MCF 10A (cell line): Measurements from ENCODE around the gene TKFC. TPM values are rescaled to one million over a fixed set of nuclear protein-coding genes. Genes with fewer than 3 reads are reported as not detected.
A peak's percentile ranks its signal among the peaks of the same experiment; 100 is the strongest.
"Not testable (repeated sequence)": the region's sequence is repeated elsewhere in the genome, so short reads cannot be mapped to it uniquely, and the experiment has no call there.

Experiments used
- BruUV-seq: library from RNA; stranded (reverse); fragments of 400-500 nt; replicated peaks from 2 replicates; lab custom pipeline; 2021; lab: Mats Ljungman, UMichigan
- CTCF ChIA-PET: fragments of 300-600 bp; sonication (Branson Sonifier 250); formaldehyde crosslinking; extraction: SDS; loops from one replicate; lab custom pipeline; 2021; ENCODE audit warnings: antibody characterized with exemption, inconsistent platforms; lab: Yijun Ruan, JAX
- POLR2A ChIA-PET: fragments of 300-600, 350-650 bp; sonication (Branson Sonifier 250); formaldehyde crosslinking; extraction: SDS; loops from one replicate; lab custom pipeline; 2020; ENCODE audit warnings: antibody characterized with exemption, inconsistent platforms; lab: Yijun Ruan, JAX
- DNase-seq: peaks from one replicate; pipeline ENCODE4 v3.0.0-alpha.2; 2018; ENCODE audit not compliant: unreplicated experiment
- H3K27ac Mint-ChIP-seq: one replicate; pipeline ENCODE4 v1.8.0; 2022; ENCODE audit warnings: mild to moderate bottlenecking, low read depth, mixed read lengths; ENCODE audit not compliant: unreplicated experiment
- H3K27me3 Mint-ChIP-seq: one replicate; pipeline ENCODE4 v1.8.0; 2022; ENCODE audit warnings: mixed read lengths; ENCODE audit not compliant: insufficient read depth, unreplicated experiment
- H3K36me3 Mint-ChIP-seq: one replicate; pipeline ENCODE4 v1.8.0; 2022; ENCODE audit warnings: mild to moderate bottlenecking, moderate library complexity, mixed read lengths; ENCODE audit not compliant: insufficient read depth, unreplicated experiment
- H3K4me1 Mint-ChIP-seq: one replicate; pipeline ENCODE4 v1.8.0; 2022; ENCODE audit warnings: mixed read lengths; ENCODE audit not compliant: insufficient read depth, unreplicated experiment
- H3K4me3 Mint-ChIP-seq: one replicate; pipeline ENCODE4 v1.8.0; 2022; ENCODE audit warnings: mild to moderate bottlenecking, moderate library complexity, mixed read lengths; ENCODE audit not compliant: unreplicated experiment
- H3K9me3 Mint-ChIP-seq: one replicate; pipeline ENCODE4 v1.8.0; 2022; ENCODE audit warnings: mixed read lengths; ENCODE audit not compliant: unreplicated experiment
- intact Hi-C: fragments of 100-400 bp; cut with micrococcal nuclease; formaldehyde crosslinking; loops from 2 replicates; pipeline ENCODE4 v1.14.1; 2022
- total RNA-seq: library from RNA; stranded (reverse); gene quantifications from 2 replicates; pipeline ENCODE4 v1.2.3, GENCODE V29; 2022
- TF ChIP-seq, protein P1 (sequence below): fragments of 200-600 bp; IDR thresholded peaks from one replicate; pipeline ENCODE4 v1.8.0; 2022; ENCODE audit warnings: antibody characterized with exemption, mild to moderate bottlenecking; ENCODE audit not compliant: unreplicated experiment

TKFC gene
- total RNA-seq, 1 experiment from 2014 or later: 93.7 TPM

DNA sequence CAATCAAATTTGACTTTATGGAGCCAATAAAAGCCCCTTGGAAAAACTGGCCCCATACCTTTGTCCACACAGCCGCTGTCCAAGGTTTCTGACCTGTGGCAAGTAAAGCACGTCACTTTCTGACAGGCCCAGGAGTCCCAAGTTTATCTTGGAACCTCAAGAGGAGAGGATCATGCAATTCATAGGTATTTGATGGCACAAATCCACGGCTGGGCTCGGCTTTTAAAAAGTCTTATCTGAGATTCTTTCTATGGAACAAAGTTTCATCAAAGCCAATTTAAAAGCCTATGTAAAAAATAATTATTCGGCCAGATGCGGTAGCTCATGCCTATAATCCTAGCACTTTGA, 42.7 kb downstream of the TKFC start:
- Mint-ChIP-seq H3K4me3 (no peak overlapping the region), H3K27me3 (no peaks in the 10 kb centered on the region), H3K9me3 (no peaks in the 10 kb centered on the region), H3K27ac (no peak overlapping the region), H3K4me1 (peaks cover 13% of the 10 kb centered on the region), H3K36me3 (peaks cover 12% of the 10 kb centered on the region)
- TF ChIP-seq, protein P1, sequence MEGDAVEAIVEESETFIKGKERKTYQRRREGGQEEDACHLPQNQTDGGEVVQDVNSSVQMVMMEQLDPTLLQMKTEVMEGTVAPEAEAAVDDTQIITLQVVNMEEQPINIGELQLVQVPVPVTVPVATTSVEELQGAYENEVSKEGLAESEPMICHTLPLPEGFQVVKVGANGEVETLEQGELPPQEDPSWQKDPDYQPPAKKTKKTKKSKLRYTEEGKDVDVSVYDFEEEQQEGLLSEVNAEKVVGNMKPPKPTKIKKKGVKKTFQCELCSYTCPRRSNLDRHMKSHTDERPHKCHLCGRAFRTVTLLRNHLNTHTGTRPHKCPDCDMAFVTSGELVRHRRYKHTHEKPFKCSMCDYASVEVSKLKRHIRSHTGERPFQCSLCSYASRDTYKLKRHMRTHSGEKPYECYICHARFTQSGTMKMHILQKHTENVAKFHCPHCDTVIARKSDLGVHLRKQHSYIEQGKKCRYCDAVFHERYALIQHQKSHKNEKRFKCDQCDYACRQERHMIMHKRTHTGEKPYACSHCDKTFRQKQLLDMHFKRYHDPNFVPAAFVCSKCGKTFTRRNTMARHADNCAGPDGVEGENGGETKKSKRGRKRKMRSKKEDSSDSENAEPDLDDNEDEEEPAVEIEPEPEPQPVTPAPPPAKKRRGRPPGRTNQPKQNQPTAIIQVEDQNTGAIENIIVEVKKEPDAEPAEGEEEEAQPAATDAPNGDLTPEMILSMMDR: no peak
- intact Hi-C loops: no loop called here
- ChIA-PET POLR2A (interaction anchor here (0.7 to 15.7 kb wide), 7 partner anchors 9 to 54 kb away, joined by 3 to 429 read pairs (median 7); partner anchors contain the start of genes CYB561A3 and TMEM138), CTCF (interaction anchor here (0.6 to 3.2 kb wide), 5 partner anchors 10 to 263 kb away, joined by 3 to 24 read pairs (median 3); no protein-coding TSS in a partner anchor)
- no TSS peak for BruUV-seq
- no peak for DNase-seq

DNA sequence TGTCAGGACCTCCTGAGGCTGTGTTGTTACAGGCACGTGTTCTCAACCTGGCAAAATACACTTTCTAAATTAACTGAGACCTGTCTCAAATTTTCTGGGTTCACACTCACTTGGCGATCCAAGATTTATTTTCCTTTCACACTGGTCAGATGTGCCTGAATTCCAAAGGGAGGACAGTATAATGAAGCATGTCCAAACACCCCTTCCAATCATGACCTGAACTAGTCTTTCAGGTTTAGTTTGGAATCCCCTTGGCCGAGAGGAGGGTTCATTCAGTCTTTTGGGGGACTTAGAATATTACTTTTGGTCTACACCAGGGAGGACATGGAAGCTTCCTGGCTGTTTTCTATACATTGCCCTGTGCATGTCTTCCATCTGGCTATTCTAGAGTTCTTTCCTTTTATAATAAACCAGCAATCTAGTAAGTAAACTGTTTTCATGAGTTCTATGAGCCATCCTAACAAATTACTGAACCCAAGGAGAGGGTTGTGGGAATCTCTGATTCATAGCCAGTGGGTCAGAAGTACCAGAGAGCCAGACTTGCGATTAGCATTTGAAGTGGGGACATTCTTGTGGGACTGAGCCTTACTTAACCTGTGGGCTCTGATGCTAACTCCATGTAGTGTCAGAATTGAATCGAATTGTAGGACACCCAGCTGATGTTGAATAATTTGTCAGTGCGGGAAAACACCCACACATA, 44.6 kb downstream of the TKFC start:
- no peaks in the 10 kb centered on the region for H3K27me3 Mint-ChIP-seq
- DNase-seq: no peak
- intact Hi-C loops: loop anchor here (1.0 kb wide), 1 partner anchor 15 kb away; the partner anchor contains the start of gene TMEM138
- H3K9me3 Mint-ChIP-seq: no peaks in the 10 kb centered on the region
- ChIA-PET POLR2A (interaction anchor here (1.7 to 15.7 kb wide), 4 partner anchors 12 to 46 kb away, joined by 7 to 429 read pairs (median 118); partner anchors contain the start of genes CYB561A3, DDB1, TKFC and TMEM138), CTCF (interaction anchor here (0.6 to 1.0 kb wide), 2 partner anchors 41 to 43 kb away, joined by 3 to 5 read pairs; no protein-coding TSS in a partner anchor)
- H3K4me3 Mint-ChIP-seq: no peak overlapping the region
- H3K27ac Mint-ChIP-seq: peak overlapping the region; percentile 86
- H3K36me3 Mint-ChIP-seq: peaks cover 6% of the 10 kb centered on the region
- H3K4me1 Mint-ChIP-seq: peaks cover 13% of the 10 kb centered on the region
- no TSS peak for BruUV-seq
- TF ChIP-seq, protein P1: no peak

DNA sequence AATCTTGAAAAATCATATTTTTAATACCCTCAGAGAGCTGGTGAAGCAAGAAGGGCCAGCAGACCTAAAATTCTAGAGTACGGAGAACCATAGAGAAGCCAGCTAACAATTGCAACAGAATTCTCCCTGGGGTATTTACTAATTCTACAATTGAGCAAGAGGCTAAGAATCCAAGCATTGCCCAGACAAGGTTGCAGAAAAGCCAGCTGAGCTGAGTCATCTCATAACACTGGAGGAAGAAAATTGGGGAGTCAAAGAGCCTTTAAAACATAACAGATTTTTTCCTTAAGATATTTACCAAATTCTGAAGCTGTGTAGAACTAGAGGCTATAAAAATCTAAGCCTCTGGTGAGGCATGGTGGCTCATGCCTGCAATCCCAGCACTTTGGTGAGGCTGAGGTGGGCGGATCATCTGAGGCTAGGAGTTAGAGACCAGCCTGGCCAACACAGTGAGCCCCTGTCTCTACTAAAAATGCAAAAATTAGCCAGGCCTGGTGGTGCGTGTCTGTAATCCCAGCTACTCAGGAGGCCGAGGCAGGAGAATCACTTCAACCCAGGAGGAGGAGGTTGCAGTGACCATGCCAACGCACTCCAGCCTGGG, 45.8 kb downstream of the TKFC start:
- H3K27ac Mint-ChIP-seq: peak overlapping the region; percentile 86
- no peaks in the 10 kb centered on the region for H3K9me3 Mint-ChIP-seq
- TF ChIP-seq, protein P1: no peak
- DNase-seq: peak; percentile 94
- no TSS peak for BruUV-seq
- no peaks in the 10 kb centered on the region for H3K27me3 Mint-ChIP-seq
- peaks cover 6% of the 10 kb centered on the region for H3K36me3 Mint-ChIP-seq
- no peak overlapping the region for H3K4me3 Mint-ChIP-seq
- intact Hi-C loops: loop anchor here (1.0 kb wide), 1 partner anchor 17 kb away; the partner anchor contains the start of gene TMEM138
- ChIA-PET POLR2A (interaction anchor here (0.5 to 15.7 kb wide), 11 partner anchors 13 to 978 kb away, joined by 3 to 429 read pairs (median 3); partner anchors contain the start of genes CPSF7, CYB561A3, DDB1 and SDHAF2), CTCF (interaction anchor here (11.2 kb wide), 1 partner anchor 41 kb away, joined by 439 read pairs; the partner anchor contains the start of genes DDB1 and TKFC)
- peaks cover 13% of the 10 kb centered on the region for H3K4me1 Mint-ChIP-seq

DNA sequence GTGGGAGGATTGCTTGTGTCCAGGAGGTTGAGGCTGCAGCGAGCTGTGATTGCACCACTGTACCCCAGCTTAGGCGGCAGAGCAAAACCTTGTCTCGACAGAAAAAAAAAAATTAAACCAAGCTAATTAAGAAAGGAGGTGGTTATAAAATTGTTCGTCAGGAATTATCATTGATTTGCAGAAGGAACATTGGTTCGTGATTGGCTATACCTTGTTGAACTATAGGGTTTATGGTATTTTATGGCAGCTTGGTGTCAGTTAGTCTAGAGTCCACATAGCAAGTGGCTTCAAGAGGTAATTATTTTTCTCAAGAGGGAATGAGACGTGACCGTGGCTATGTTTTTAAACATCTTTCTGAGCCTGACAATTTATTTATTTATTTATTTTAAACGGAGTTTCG, 47.9 kb downstream of the TKFC start:
- TF ChIP-seq, protein P1: no peak
- H3K4me1 Mint-ChIP-seq: peaks cover 18% of the 10 kb centered on the region
- peaks cover 6% of the 10 kb centered on the region for H3K36me3 Mint-ChIP-seq
- CTCF ChIA-PET: interaction anchor here (0.6 to 11.2 kb wide), 6 partner anchors 19 to 231 kb away, joined by 3 to 439 read pairs (median 3); partner anchors contain the start of genes CYB561A3, DDB1, TKFC and TMEM138
- H3K9me3 Mint-ChIP-seq: no peaks in the 10 kb centered on the region
- H3K27me3 Mint-ChIP-seq: no peaks in the 10 kb centered on the region
- H3K4me3 Mint-ChIP-seq: no peak overlapping the region
- DNase-seq: no peak
- POLR2A ChIA-PET: interaction anchor here (1.2 to 15.7 kb wide), 3 partner anchors 11 to 46 kb away, joined by 4 to 429 read pairs (median 220); partner anchors contain the start of genes CYB561A3, DDB1, TKFC and TMEM138
- intact Hi-C loops: no loop called here
- BruUV-seq: no TSS peak
- no peak overlapping the region for H3K27ac Mint-ChIP-seq

DNA sequence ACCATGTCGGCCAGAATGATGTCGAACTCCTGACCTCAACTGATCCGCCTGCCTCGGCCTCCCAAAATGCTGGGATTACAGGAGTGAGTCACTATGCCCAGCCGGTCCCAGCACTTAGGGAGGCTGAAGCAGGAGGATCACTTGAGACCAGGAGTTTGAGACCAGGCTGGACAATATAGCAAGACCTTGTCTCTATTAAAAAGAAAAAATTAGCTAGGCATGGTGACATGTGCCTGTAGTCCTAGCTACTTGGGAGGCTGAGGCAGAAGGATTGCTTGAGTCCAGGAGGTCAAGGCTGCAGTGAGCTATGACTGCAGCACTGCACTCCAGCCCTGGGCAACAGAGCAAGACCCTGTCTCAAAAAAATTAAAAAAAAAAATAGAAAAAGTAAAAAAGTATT, 50.8 kb downstream of the TKFC start:
- DNase-seq, H3K27ac Mint-ChIP-seq, intact Hi-C loops, H3K9me3 Mint-ChIP-seq, H3K4me3 Mint-ChIP-seq, H3K27me3 Mint-ChIP-seq, BruUV-seq, H3K36me3 Mint-ChIP-seq: not testable (repeated sequence)
- ChIA-PET CTCF (interaction anchor here (0.6 to 11.2 kb wide), 12 partner anchors 10 to 556 kb away, joined by 3 to 439 read pairs (median 4); partner anchors contain the start of genes CYB561A3, DDB1, TKFC and TMEM138), POLR2A (interaction anchor here (2.6 to 15.7 kb wide), 3 partner anchors 8 to 49 kb away, joined by 8 to 429 read pairs (median 220); partner anchors contain the start of genes CYB561A3, DDB1, TKFC and TMEM138)
- H3K4me1 Mint-ChIP-seq: peaks cover 13% of the 10 kb centered on the region
